Panc1 (cell line): ENCODE measurements around the gene FAM234B.

Source experiments
- POLR2AphosphoS5 ChIP-seq: IDR thresholded peaks from 2 replicates; pipeline ENCODE4 v1.6.1; 2012; ENCODE audit warnings: mild to moderate bottlenecking, low read depth, low read length, moderate library complexity
- TF ChIP-seq, protein P1 (sequence below): fragments of 450-650 bp; IDR thresholded peaks from 2 replicates; pipeline ENCODE4 v1.5.1; 2017; ENCODE audit warnings: mild to moderate bottlenecking

DNA sequence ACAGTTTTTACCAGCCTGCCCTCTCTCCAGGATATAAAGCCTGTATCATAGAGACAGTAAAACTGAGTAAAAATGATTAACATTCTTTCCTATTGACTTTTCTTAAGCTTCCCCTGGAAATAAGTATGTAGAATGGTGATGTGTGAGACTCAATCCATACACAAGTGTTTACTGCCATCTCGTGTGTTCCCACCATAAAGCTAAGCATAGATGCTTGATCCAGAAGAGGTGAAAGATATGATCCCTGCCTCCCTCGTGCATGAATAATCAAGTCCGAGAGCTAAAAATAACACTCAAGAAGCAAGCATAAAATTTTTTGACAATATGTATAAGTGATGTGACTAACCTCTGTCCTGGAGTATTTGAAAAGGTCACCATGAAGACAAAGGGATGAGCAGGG lies 76.2 kb downstream of the FAM234B start:
- TF ChIP-seq, protein P1, sequence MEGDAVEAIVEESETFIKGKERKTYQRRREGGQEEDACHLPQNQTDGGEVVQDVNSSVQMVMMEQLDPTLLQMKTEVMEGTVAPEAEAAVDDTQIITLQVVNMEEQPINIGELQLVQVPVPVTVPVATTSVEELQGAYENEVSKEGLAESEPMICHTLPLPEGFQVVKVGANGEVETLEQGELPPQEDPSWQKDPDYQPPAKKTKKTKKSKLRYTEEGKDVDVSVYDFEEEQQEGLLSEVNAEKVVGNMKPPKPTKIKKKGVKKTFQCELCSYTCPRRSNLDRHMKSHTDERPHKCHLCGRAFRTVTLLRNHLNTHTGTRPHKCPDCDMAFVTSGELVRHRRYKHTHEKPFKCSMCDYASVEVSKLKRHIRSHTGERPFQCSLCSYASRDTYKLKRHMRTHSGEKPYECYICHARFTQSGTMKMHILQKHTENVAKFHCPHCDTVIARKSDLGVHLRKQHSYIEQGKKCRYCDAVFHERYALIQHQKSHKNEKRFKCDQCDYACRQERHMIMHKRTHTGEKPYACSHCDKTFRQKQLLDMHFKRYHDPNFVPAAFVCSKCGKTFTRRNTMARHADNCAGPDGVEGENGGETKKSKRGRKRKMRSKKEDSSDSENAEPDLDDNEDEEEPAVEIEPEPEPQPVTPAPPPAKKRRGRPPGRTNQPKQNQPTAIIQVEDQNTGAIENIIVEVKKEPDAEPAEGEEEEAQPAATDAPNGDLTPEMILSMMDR: no peak
- TF ChIP-seq POLR2AphosphoS5: no peak
